B cell (primary cell): ENCODE results near the gene LHPP.

ENCODE experiments used
- CTCF ChIP-seq: fragments of 200-600 bp; IDR thresholded peaks from one replicate; pipeline ENCODE4 v1.8.0; 2022; ENCODE audit warnings: antibody characterized with exemption, mild to moderate bottlenecking
- EZH2 ChIP-seq: IDR thresholded peaks from 2 replicates; pipeline ENCODE4 v1.6.1; 2012; ENCODE audit warnings: borderline replicate concordance, low read depth, mild to moderate bottlenecking, moderate library complexity, low read length; ENCODE audit not compliant: insufficient read depth, poor library complexity, severe bottlenecking

DNA sequence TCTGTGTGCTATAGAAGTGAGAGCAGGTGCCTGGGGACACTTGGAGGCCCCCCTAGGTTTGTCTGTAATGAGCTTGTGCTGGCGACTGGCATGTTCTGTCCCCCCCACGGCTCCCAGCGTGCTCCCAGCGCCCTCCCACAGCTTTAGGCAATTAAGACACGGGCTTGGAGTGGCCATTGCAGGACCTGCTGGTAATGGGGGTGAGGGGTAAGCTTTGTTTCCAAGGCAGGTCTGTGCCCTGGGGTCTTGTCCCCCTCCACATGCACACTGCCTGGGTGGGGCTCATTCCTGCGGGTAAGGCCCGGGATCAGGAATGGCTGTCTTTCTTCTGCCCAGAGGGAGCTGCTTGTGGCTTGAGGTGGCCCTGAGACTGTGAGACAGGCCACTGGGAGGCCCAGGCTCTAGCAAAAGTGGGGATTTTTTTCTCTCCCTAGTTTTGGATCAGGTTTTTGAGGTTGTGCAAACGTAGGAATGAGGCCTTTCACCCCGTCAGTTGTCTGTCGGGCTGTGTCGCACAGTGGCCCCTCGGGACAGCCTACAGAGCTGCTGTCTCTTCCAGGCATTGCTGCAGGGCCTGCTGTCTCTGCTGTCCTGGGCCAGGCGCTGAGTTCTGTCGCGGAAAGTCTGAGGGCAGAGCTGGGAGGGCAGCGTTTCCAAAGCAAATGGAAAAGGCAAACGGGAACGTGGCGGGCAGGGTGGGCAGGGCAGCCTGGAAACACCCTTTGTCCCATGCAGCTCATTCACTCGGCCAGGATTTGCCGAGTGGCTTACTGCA is 107.4 kb downstream of the LHPP start:
- no peak for TF ChIP-seq CTCF
- no peak for TF ChIP-seq EZH2
